B cell (primary cell): ENCODE results near the gene ALG5. TPM values are rescaled to one million over a fixed set of nuclear protein-coding genes. Genes with fewer than 3 reads are reported as not detected.

ENCODE experiments used
- ATAC-seq: fragments of 200-7000 bp; cut with Tn5 transposase; one replicate; pipeline ENCODE4 v1.10.0; 2021; ENCODE audit warnings: low read depth, mild to moderate bottlenecking, moderate number of reproducible peaks, moderate library complexity
- CTCF ChIA-PET: fragments of 350-600 bp; sonication (Branson Sonifier 250); formaldehyde crosslinking; loops from one replicate; lab custom pipeline; 2021; ENCODE audit warnings: antibody characterized with exemption, inconsistent platforms; lab: Charles Lee
- POLR2A ChIA-PET: fragments of 350-600 bp; sonication (Branson Sonifier 250); formaldehyde crosslinking; loops from one replicate; lab custom pipeline; 2021; ENCODE audit warnings: antibody characterized with exemption; lab: Charles Lee
- DNase-seq: peaks from one replicate; pipeline ENCODE4 v3.0.0; 2013
- H2AFZ ChIP-seq: 2 replicates; pipeline ENCODE4 v1.6.1; 2012; ENCODE audit warnings: mild to moderate bottlenecking, low read depth, low read length; ENCODE audit not compliant: insufficient read depth, poor library complexity, severe bottlenecking
- H3K27ac ChIP-seq, 2 donors: 1 replicate in 1 of 2; 2 replicates in 1 of 2; pipeline ENCODE4 v1.5.1; 2012 to 2013; ENCODE audit warnings: low read length in 2 of 2, mild to moderate bottlenecking in 2 of 2, moderate library complexity in 1 of 2
- H3K27me3 ChIP-seq, 4 experiments: fragments of 200-600 bp in 1 of 4; sonication (generic) in 1 of 4; replicated peaks in 1 of 4; 1 replicate in 2 of 4; 2 replicates in 2 of 4; pipeline versions ENCODE4 v1.6.1 to v1.7.0; 2013 to 2016; ENCODE audit warnings: low read length in 3 of 4, mild to moderate bottlenecking in 2 of 4, mixed read lengths in 1 of 4, moderate library complexity in 1 of 4; ENCODE audit not compliant: insufficient read depth in 4 of 4, control insufficient read depth in 3 of 4; ENCODE audit errors: control extremely low read depth in 1 of 4
- H3K36me3 ChIP-seq, 2 experiments: replicated peaks in 1 of 2; 1 replicate in 1 of 2; 2 replicates in 1 of 2; pipeline versions ENCODE4 v1.6.1 to v1.7.1; 2013; ENCODE audit warnings: low read length in 1 of 2; ENCODE audit not compliant: insufficient read depth in 2 of 2, control insufficient read depth in 1 of 2; ENCODE audit errors: control extremely low read depth in 1 of 2, extremely low read depth in 1 of 2
- H3K4me1 ChIP-seq, 2 donors: fragments of 200-600 bp in 1 of 2; sonication (generic) in 1 of 2; 1 replicate in 1 of 2; 2 replicates in 1 of 2; pipeline versions ENCODE4 v1.5.1 to v1.6.1; 2013 to 2017; ENCODE audit warnings: low read length in 2 of 2; ENCODE audit not compliant: control insufficient read depth in 2 of 2, insufficient read depth in 2 of 2
- H3K4me2 ChIP-seq: replicated peaks from 2 replicates; pipeline ENCODE3; 2012; ENCODE audit warnings: mild to moderate bottlenecking, low read depth, low read length; ENCODE audit not compliant: poor library complexity, severe bottlenecking
- H3K4me3 ChIP-seq, 5 experiments: fragments of 200-600 bp in 1 of 5; sonication (generic) in 1 of 5; 1 replicate in 3 of 5; 2 replicates in 2 of 5; pipeline versions ENCODE4 v1.5.1 to v1.7.0; 2011 to 2016; ENCODE audit warnings: low read length in 4 of 5, mild to moderate bottlenecking in 4 of 5, low read depth in 2 of 5, control low read depth in 1 of 5, moderate library complexity in 1 of 5; ENCODE audit not compliant: insufficient read depth in 1 of 5; ENCODE audit errors: control extremely low read depth in 1 of 5, extremely low read depth in 1 of 5
- H3K79me2 ChIP-seq: fragments of 200-600 bp; sonication (generic); one replicate; pipeline ENCODE4 v1.6.0; 2016; ENCODE audit warnings: low read length; ENCODE audit not compliant: control insufficient read depth, insufficient read depth
- H3K9ac ChIP-seq: fragments of 200-600 bp; sonication (generic); 2 replicates; pipeline ENCODE4 v1.6.1; 2017; ENCODE audit warnings: mild to moderate bottlenecking, low read length, moderate library complexity
- H3K9me3 ChIP-seq, 3 donors: one replicate each; pipeline versions ENCODE4 v1.6.1 to v1.7.1; 2013; ENCODE audit warnings: low read length in 2 of 3; ENCODE audit not compliant: control insufficient read depth in 2 of 3, insufficient read depth in 1 of 3; ENCODE audit errors: control extremely low read depth in 1 of 3
- H4K20me1 ChIP-seq: 2 replicates; pipeline ENCODE4 v1.6.0; 2012; ENCODE audit warnings: mild to moderate bottlenecking, low read length; ENCODE audit not compliant: insufficient read depth, control insufficient read depth, poor library complexity, severe bottlenecking
- H3K27ac Mint-ChIP-seq: one replicate; pipeline ENCODE4 v1.8.0; 2021; ENCODE audit warnings: mixed read lengths
- H3K27me3 Mint-ChIP-seq: one replicate; pipeline ENCODE4 v1.8.0; 2021; ENCODE audit warnings: mixed read lengths
- H3K4me1 Mint-ChIP-seq: one replicate; pipeline ENCODE4 v1.8.0; 2021; ENCODE audit warnings: mixed read lengths
- H3K4me3 Mint-ChIP-seq: one replicate; pipeline ENCODE4 v1.8.0; 2021; ENCODE audit warnings: mixed read lengths
- H3K9me3 Mint-ChIP-seq: one replicate; pipeline ENCODE4 v1.8.0; 2022; ENCODE audit warnings: mixed read lengths; ENCODE audit not compliant: insufficient read depth
- EZH2 ChIP-seq: IDR thresholded peaks from 2 replicates; pipeline ENCODE4 v1.6.1; 2012; ENCODE audit warnings: borderline replicate concordance, low read depth, mild to moderate bottlenecking, moderate library complexity, low read length; ENCODE audit not compliant: insufficient read depth, poor library complexity, severe bottlenecking
- WGBS: methylation state at CpG from one replicate; pipeline ENCODE4 v1.1.5; 2013; ENCODE audit warnings: missing lambda C conversion rate; ENCODE audit not compliant: insufficient coverage; 5-methylcytosine and 5-hydroxymethylcytosine counted together
- intact Hi-C: fragments of 100-400 bp; cut with micrococcal nuclease; formaldehyde crosslinking; loops from one replicate; pipeline ENCODE4 v1.10.0; 2022
- polyA plus RNA-seq: library from polyadenylated mRNA; depleted of rRNA; stranded (reverse); fragments of >200 nt; gene quantifications from 2 replicates; pipeline ENCODE4 v1.2.3, GENCODE V29; 2012
- total RNA-seq, 2 donors: library from RNA; stranded (reverse); fragments of 120-200 nt in 1 of 2; gene quantifications; 1 replicate in 1 of 2; 2 replicates in 1 of 2; pipeline versions ENCODE4 v1.2.3 to v1.2.4, GENCODE V29; 2013 to 2022
- TF ChIP-seq, protein P1 (sequence below): fragments of 200-600 bp; IDR thresholded peaks from one replicate; pipeline ENCODE4 v1.8.0; 2022; ENCODE audit warnings: antibody characterized with exemption, mild to moderate bottlenecking

Gene ALG5
- total and polyA plus RNA-seq, 2 donors (not counting 1 experiment from before 2014, with no cell fraction given): 15.2 to 21.0 TPM

DNA sequence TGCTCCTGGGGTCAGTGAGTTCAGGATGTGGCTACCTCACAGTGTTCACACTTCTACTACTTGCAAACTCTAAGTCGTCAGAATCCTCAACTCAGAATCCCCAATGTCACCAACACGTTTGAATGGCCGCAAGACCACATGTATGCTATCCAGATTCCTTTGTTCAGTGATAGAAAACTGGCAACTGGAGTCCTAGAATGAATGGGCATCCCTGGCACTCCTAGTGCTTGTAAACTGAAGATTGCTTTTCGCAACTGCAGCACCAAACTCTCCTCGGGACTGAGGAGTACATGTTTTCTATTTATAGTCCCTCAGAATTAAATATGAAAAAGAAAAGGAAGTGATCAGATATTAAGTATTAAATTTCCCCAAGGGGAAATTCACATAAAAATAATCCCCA is 84.0 kb downstream of the ALG5 start:
- ATAC-seq: no peak
- H3K79me2 ChIP-seq: no peaks in the 10 kb centered on the region
- no peak overlapping the region for H3K9ac ChIP-seq
- H4K20me1 ChIP-seq: no peaks in the 10 kb centered on the region
- H3K9me3 ChIP-seq: no peaks in the 10 kb centered on the region
- Mint-ChIP-seq H3K9me3 (no peaks in the 10 kb centered on the region), H3K27ac (no peak overlapping the region), H3K4me3 (no peak overlapping the region), H3K4me1 (peaks cover 10% of the 10 kb centered on the region), H3K27me3 (peaks cover 45% of the 10 kb centered on the region)
- no peak overlapping the region for H3K4me2 ChIP-seq
- DNase-seq: no peak
- H3K27me3 ChIP-seq: peaks cover 0 to 21% (median 12%) of the 10 kb centered on the region in 4 experiments
- peaks cover 5 to 6% of the 10 kb centered on the region in 2 donors for H3K4me1 ChIP-seq
- no peak overlapping the region for H2AFZ ChIP-seq
- WGBS: 84% methylated on average over 3 of the region's 5 CpGs
- ChIA-PET CTCF (no interaction called here), POLR2A (no interaction called here)
- TF ChIP-seq, protein P1, sequence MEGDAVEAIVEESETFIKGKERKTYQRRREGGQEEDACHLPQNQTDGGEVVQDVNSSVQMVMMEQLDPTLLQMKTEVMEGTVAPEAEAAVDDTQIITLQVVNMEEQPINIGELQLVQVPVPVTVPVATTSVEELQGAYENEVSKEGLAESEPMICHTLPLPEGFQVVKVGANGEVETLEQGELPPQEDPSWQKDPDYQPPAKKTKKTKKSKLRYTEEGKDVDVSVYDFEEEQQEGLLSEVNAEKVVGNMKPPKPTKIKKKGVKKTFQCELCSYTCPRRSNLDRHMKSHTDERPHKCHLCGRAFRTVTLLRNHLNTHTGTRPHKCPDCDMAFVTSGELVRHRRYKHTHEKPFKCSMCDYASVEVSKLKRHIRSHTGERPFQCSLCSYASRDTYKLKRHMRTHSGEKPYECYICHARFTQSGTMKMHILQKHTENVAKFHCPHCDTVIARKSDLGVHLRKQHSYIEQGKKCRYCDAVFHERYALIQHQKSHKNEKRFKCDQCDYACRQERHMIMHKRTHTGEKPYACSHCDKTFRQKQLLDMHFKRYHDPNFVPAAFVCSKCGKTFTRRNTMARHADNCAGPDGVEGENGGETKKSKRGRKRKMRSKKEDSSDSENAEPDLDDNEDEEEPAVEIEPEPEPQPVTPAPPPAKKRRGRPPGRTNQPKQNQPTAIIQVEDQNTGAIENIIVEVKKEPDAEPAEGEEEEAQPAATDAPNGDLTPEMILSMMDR: no peak
- TF ChIP-seq EZH2: no peak
- no peak overlapping the region for H3K27ac ChIP-seq
- intact Hi-C loops: no loop called here
- no peak overlapping the region for H3K4me3 ChIP-seq
- H3K36me3 ChIP-seq: no peaks in the 10 kb centered on the region

DNA sequence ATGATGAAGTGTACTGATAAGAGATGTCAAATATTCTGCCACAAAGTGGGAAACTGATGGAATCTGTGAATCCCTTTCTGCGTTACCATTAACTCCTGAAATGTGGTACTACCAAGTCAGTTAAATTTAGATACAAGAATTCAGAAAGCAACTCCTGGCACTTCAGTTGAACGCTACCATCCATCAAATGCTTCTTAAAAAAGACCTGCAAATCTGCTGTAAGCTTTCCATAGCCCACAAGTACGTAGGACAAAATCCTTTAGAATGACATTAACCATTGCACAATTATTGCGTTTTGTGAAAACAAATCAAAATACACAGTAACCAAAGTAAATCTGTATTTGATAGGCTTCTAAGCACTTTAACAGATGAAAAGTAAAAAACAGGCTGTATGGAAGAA is 84.5 kb downstream of the ALG5 start:
- POLR2A ChIA-PET: no interaction called here
- Mint-ChIP-seq H3K4me1 (peaks cover 10% of the 10 kb centered on the region), H3K27me3 (peaks cover 45% of the 10 kb centered on the region), H3K4me3 (no peak overlapping the region), H3K27ac (no peak overlapping the region), H3K9me3 (no peaks in the 10 kb centered on the region)
- Histone ChIP-seq H3K4me3 (no peak overlapping the region), H3K9me3 (no peaks in the 10 kb centered on the region), H2AFZ (no peak overlapping the region), H3K27ac (no peak overlapping the region), H3K4me2 (no peak overlapping the region), H3K9ac (no peak overlapping the region), H3K4me1 (peaks cover 5 to 6% of the 10 kb centered on the region in 2 donors), H3K36me3 (no peaks in the 10 kb centered on the region), H3K79me2 (no peaks in the 10 kb centered on the region), H4K20me1 (no peaks in the 10 kb centered on the region), H3K27me3 (peaks cover 0 to 21% (median 12%) of the 10 kb centered on the region in 4 experiments)
- TF ChIP-seq, protein P1: no peak
- no peak for TF ChIP-seq EZH2
- CTCF ChIA-PET: no interaction called here
- 89% methylated on average over 1 of the region's 4 CpGs for WGBS
- ATAC-seq: no peak
- no peak for DNase-seq
- intact Hi-C loops: no loop called here
